ENCODE measurements around the gene ACSM5. TPM values are rescaled to one million over a fixed set of nuclear protein-coding genes. Genes with fewer than 3 reads are reported as not detected.

ACSM5 gene
- total RNA-seq, 1 donor from 2014 or later, result not detected

DNA sequence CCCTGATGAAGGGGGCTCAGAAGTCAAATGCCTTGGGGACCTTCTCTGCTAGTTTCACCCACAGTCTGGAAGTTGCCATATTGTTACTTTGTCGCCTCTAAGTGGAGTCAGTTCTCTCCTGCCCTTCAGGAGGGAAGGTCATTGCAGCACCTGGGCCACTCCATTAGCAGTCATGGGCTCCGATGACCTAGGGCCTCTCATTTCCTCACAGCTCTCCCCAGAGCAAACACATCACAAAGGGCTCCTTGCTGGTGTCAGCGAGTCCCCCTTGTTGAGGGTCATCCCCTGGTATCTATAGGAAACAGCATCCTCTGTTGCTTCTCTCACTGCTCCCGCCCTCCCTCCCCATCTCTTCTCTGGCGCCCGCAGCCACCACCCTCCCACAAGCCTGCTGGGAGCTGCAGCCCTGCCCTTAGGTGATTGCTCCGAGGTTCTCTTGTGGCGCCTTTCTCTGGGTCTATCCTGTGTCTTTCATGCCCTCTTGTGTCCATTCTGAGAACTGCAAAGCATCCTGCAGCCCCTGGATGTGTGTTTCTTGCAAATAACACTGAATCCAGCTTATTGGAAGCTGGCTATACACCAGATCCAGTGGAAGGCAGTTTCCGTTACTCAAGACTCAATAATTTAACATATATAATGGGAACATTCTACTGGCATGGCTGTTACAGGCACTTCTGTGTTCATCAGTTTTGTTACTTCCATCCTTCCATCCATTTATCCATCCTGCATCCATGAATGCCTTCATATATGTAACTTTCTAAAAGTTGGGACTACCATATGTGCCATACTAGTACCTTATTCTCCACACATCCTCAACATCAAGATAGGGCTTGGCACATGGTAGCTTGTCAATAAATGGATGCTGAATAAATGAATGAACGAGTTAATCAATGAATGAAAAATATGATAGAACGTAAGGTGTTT, 26.0 kb upstream of the ACSM5 start:
- CTCF ChIA-PET, result interaction anchor here (1.0 to 4.4 kb wide), 3 partner anchors 9 to 476 kb away, joined by 3 to 34 read pairs (median 6); no protein-coding TSS in a partner anchor
- TF ChIP-seq, protein P1, sequence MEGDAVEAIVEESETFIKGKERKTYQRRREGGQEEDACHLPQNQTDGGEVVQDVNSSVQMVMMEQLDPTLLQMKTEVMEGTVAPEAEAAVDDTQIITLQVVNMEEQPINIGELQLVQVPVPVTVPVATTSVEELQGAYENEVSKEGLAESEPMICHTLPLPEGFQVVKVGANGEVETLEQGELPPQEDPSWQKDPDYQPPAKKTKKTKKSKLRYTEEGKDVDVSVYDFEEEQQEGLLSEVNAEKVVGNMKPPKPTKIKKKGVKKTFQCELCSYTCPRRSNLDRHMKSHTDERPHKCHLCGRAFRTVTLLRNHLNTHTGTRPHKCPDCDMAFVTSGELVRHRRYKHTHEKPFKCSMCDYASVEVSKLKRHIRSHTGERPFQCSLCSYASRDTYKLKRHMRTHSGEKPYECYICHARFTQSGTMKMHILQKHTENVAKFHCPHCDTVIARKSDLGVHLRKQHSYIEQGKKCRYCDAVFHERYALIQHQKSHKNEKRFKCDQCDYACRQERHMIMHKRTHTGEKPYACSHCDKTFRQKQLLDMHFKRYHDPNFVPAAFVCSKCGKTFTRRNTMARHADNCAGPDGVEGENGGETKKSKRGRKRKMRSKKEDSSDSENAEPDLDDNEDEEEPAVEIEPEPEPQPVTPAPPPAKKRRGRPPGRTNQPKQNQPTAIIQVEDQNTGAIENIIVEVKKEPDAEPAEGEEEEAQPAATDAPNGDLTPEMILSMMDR (IDR thresholded peaks at IDR 0.05), result peak; percentile 78
- POLR2A ChIA-PET, result no interaction called here
- Mint-ChIP-seq H3K4me3 (no peak overlapping the region), H3K4me1 (no peaks in the 10 kb centered on the region), H3K9me3 (no peaks in the 10 kb centered on the region), H3K27ac (no peak overlapping the region), H3K36me3 (ENCODE audit: low read depth) (no peaks in the 10 kb centered on the region), H3K27me3 (peaks cover 22% of the 10 kb centered on the region)
- DNase-seq (no peak), ATAC-seq (ENCODE audit: low read depth) (peak; percentile 45)
- intact Hi-C loops (cut with micrococcal nuclease), result loop anchor here (2.0 to 10.0 kb wide), 2 partner anchors 311 to 485 kb away; partner anchors contain the start of gene ACSM1

DNA sequence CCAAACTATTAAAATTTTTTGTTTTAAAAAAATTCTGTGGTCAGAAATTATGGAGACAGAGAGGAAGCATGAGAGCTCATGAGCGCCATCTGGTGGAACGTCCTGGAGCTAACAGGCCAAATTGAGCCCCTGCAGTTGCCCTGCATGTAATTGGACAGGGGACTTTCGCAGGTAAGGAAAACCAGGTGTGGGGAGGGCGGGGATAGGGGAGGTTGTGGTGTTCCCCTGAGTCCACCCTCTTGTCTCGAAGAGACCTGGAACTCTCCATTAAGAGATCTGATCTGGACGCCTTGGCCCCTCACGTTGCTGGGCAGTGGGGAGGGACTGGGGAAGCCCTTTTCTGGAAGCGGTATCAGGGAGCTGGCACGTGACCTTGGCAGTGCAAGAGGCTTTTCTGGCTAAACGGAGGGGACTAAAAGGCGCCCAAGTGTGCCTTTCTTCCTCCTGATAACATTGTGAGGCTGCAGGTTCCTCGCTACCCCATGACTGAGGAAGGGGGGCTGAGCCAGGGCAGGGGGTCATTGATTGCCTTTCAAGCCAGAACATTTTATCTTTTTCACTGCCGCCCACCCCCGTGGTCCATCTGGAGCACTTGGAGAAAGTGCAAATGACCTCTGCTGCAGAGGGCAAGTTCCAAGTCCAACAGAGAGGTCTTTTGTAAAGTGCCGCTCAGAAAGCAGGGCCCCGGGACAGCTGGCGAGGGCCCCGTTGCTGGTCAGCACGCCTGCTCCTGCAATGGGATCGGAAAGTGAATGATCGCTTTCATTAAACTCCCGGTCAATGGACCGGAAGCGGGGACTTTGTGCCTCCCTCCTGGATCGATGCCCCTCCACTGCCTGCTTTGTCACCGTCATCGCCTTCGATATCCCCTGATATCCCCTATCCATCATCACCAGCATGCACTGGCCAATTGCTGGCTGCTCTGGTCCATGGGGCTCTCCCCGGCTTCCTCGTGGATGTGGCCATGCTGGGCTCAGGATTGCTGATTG, 23.2 kb upstream of the ACSM5 start:
- CTCF ChIA-PET, result interaction anchor here (0.5 to 4.4 kb wide), 9 partner anchors 7 to 828 kb away, joined by 3 to 34 read pairs (median 4); no protein-coding TSS in a partner anchor
- Mint-ChIP-seq H3K27ac (no peak overlapping the region), H3K4me1 (no peaks in the 10 kb centered on the region), H3K9me3 (no peaks in the 10 kb centered on the region), H3K4me3 (no peak overlapping the region), H3K36me3 (ENCODE audit: low read depth) (no peaks in the 10 kb centered on the region), H3K27me3 (peaks cover 14% of the 10 kb centered on the region)
- intact Hi-C loops (cut with micrococcal nuclease), result loop anchor here (2.0 to 10.0 kb wide), 2 partner anchors 309 to 487 kb away; partner anchors contain the start of gene ACSM1
- ATAC-seq (ENCODE audit: low read depth) (no peak), DNase-seq (peak; percentile 32)
- TF ChIP-seq, protein P1 (IDR thresholded peaks at IDR 0.05), result no peak
- POLR2A ChIA-PET, result no interaction called here

DNA sequence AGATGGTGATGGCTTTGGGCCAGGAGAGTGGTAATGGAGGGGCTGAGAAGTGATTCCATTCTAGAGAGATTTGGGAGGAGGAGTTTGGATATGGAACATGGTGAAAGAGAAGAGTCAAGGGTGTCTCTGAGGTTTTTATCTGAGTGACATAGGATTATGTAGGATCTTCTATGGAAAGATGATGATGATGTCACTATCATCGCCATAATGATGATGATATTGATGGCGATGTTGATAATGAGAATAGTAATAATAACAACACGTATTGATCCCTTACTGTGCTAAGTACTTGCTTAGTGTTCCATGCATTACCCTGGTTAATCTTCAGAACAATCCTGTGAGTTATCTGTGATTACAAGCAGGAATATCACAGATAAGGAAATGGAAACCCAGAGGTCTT, 21.4 kb upstream of the ACSM5 start:
- no peaks in the 10 kb centered on the region for H3K9me3 Mint-ChIP-seq
- CTCF ChIA-PET, result interaction anchor here (0.7 kb wide), 1 partner anchor 12 kb away, joined by 3 read pairs; no protein-coding TSS in a partner anchor
- H3K36me3 Mint-ChIP-seq (ENCODE audit: low read depth), result no peaks in the 10 kb centered on the region
- POLR2A ChIA-PET, result no interaction called here
- peaks cover 14% of the 10 kb centered on the region for H3K27me3 Mint-ChIP-seq
- TF ChIP-seq, protein P1 (IDR thresholded peaks at IDR 0.05), result no peak
- H3K4me3 Mint-ChIP-seq, result no peak overlapping the region
- H3K4me1 Mint-ChIP-seq, result no peaks in the 10 kb centered on the region
- intact Hi-C loops (cut with micrococcal nuclease), result loop anchor here (10.0 kb wide), 1 partner anchor 307 kb away; the partner anchor contains the start of gene ACSM1
- H3K27ac Mint-ChIP-seq, result no peak overlapping the region
- ATAC-seq (ENCODE audit: low read depth) (no peak), DNase-seq (no peak)

DNA sequence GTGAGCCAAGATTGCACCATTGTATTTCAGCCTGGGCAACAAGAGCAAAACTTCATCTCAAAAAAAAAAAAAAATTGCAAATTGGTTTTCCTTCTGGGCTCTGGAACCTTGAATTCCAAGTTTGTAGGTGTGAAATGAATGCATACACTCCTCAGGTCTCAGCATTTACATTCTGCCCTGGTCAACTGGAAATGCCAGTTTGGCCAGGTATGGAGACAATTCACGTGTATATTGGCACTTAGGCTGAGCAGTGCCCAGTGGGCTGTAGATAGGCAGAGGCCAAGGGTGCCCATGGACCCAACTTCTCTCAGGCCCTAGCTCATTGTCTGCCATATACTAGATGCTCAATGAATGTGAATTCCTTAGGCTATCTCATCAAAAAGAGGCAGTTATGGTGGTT, 20.5 kb upstream of the ACSM5 start:
- TF ChIP-seq, protein P1 (IDR thresholded peaks at IDR 0.05), result no peak
- DNase-seq, result no peak
- POLR2A ChIA-PET, result no interaction called here

More for the DNA sequence above, 20.5 kb upstream of the ACSM5 start:
- H3K4me1 Mint-ChIP-seq, result no peaks in the 10 kb centered on the region
- H3K4me3 Mint-ChIP-seq, result no peak overlapping the region
- no peaks in the 10 kb centered on the region for H3K9me3 Mint-ChIP-seq
- CTCF ChIA-PET, result interaction anchor here (0.7 kb wide), 1 partner anchor 13 kb away, joined by 3 read pairs; no protein-coding TSS in a partner anchor
- H3K27ac Mint-ChIP-seq, result no peak overlapping the region
- intact Hi-C loops (cut with micrococcal nuclease), result loop anchor here (10.0 kb wide), 1 partner anchor 306 kb away; the partner anchor contains the start of gene ACSM1
- H3K27me3 Mint-ChIP-seq, result peaks cover 12% of the 10 kb centered on the region
- H3K36me3 Mint-ChIP-seq (ENCODE audit: low read depth), result no peaks in the 10 kb centered on the region
- ATAC-seq (ENCODE audit: low read depth), result no peak

Measured in activated B cell treated with CpG ODN at 0.5 μM for 24 hours (primary cell).